GM18909 (cell line): Measurements from ENCODE around the gene RNF168.
"Not testable (repeated sequence)": the region's sequence is repeated elsewhere in the genome, so short reads cannot be mapped to it uniquely, and the experiment has no call there.

ENCODE experiments used
- ATAC-seq: cut with Tn5 transposase; IDR thresholded peaks from one replicate; pipeline ENCODE4 v1.9.1; 2021; ENCODE audit warnings: mild to moderate bottlenecking; ENCODE audit not compliant: unreplicated experiment, poor library complexity

The RNF168 gene

DNA sequence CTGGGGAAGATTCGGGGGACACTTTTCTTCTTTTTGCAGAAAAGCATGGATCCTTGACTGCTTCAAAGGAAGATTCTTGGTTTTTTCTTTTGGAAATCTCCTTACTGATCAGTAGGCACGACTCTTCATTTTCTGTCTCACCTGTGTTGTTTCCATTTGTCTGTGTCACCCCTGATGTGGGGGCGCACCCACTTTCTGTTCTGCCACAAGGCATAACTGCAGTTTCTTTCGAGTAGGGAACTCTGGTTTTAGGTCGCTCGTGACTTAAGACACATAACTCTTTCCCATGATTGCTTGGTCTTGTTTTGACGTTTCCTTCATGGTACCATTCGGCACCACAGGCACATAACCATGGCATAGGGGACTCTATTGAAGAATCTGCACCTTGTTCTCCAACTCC lies 31.3 kb downstream of the RNF168 start:
- ATAC-seq = no peak

DNA sequence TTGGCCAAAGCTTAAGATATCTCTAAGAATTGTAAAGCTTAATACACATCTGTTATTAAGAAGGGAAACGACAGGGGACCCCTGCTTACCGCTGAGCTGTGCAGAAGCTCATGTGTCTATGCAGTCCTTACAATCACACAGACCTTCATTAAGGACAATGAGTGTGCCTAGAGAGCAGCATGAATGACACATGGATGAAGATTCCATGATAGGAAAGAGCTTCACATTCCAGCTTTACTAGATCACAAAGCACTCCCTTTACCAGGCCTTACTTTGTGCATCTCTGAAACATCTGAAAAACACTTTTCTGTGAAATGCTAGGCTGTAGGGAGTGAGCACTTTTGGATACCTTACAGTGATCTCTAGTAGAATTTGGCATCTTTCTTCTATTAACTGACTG lies 32.0 kb downstream of the RNF168 start:
- ATAC-seq = no peak

DNA sequence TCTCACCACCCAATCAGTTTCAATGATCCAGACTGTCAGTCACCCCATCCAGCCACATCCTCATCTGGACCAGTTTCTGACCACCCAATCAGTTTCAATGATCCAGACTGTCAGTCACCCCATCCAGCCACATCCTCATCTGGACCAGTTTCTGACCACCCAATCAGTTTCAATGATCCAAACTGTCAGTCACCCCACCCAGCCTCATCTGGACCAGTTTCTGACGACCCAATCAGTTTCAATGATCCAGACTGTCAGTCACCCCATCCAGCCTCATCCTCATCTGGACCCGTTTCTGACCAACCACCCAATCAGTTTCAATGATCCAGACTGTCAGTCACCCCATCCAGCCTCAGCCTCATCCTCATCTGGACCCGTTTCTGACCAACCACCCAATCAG lies 33.4 kb downstream of the RNF168 start:
- ATAC-seq = not testable (repeated sequence)

DNA sequence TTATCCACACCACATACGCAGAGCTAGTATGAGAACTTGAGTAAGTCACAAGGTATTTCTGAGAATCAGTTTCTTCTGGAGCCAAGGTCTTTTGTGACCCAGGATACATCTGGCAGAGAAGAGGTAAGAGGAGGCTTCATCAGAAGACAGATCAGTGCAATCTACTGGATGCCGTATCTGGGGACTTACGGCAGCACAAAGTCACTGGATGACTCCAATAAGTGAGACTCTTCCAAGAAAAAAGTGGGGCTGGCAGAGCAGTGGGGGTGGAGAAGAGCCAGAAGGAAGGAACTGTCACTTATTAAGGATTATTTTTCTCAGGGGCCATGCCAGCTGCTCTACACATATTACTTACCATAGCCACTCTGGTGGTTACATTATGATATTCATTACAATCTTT lies 39.8 kb downstream of the RNF168 start:
- ATAC-seq = no peak

DNA sequence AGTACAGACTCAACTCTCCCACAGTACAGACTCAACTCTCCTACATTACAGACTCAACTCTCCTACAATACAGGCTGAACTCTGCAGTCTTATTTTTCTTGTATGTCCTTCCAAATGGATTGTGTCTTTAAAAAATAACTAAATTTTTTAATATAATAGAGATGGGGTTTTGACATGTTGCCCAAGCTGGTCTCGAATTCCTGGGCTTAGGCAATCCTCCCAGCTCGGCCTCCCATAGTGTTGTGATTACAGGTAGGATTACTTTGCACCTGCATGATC lies 40.2 kb downstream of the RNF168 start:
- no peak for ATAC-seq

- ATAC-seq = not testable (repeated sequence)
Measured at GRCh38 chr3:196462680-196463477, 40.7 kb downstream of the RNF168 start.

DNA sequence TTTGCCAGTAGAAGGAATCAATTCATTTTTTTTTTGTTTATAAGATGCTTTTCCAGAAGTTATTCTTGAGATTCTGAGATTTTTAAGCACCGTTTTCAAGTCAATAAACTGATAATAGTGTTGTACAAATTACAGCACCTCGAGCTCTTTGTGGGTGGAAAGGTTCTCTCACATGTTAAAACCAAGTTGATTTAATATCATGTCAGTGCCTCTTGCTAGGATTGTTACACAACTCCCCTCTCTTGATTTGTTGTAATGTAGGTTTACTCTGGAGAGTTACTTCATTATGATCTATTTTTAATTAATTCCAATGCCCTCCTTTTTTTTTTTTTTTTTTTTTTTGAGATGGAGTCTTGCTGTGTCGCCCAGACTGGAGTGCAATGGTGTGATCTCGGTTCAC lies 45.5 kb downstream of the RNF168 start:
- ATAC-seq = no peak

DNA sequence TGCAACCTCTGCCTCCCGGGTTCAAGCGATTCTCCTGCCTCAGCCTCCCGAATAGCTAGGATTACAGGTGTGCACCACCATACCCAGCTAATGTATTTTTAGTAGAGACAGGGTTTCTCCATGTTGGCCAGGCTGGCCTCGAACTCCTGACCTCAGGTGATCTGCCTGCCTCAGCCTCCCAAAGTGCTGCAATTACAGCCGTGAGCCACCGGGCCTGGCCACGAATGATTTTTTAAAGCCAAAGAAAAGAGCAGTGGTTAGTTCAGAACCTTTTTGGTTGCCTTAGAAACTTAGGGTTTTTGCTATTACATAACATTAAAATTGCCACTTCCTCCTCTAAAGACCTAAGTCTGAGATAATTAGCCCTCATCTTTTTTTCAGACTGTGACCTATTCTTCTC lies 46.1 kb downstream of the RNF168 start:
- not testable (repeated sequence) for ATAC-seq

DNA sequence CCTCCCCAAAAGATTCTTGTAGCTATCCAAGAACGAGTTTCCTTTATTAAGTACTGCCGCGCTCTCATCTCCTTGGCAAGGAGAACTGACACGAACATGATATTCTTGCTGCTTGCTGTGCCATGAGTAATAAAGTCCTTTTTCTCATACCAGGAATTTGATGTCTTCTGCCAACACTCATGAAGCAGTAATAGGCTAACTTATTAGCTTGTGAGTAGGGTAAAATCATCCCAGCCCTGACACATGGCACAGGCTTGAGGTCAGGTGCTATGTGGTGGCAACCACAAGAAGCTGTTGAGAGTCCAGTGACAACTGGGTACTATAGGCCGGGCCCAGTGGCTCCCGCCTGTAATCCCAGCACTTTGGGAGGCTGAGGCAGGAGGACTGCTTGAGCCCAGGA lies 48.6 kb downstream of the RNF168 start:
- ATAC-seq = no peak

DNA sequence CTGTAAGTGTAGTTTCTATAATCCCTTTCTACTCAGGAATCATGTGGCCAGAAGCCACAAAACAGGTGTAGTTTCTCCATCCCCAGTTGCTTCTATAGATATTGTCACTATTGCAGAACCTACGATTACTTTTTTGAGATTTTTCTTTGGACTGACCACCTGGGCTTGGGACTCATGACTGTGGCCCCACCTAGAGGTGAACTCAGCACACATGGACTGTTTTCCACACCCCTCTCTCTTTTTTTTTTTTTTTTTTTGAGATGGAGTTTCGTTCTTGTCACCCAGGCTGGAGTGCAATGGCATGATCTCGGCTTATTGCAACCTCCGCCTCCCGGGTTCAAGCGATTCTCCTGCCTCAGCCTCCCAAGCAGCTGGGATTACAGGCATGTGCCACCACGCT lies 58.2 kb downstream of the RNF168 start:
- not testable (repeated sequence) for ATAC-seq

- ATAC-seq = no peak
Measured at GRCh38 chr3:196444500-196444894, 59.1 kb downstream of the RNF168 start.

DNA sequence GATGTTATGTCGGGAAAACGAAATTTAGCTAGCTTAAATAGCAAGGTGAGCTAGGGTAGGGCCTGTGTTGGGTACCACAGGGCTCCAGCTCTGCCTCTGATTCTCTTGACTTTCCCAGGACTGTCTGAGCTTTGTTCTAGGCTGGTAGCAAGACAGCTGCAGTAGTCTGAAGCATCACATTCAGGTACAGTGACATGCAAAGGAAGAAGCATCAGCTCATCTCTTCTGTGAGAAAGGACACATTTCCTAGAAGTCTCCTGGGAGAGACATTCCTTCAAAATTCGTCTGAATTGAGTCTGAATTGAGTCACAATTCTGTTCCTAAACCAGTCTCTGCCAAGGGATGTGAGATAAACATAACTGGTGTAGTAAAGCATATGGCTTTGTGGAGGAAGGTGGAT lies 62.9 kb downstream of the RNF168 start:
- ATAC-seq = no peak

GRCh38 chr3:196440041-196440537 lies 63.5 kb downstream of the RNF168 start:
- ATAC-seq = no peak

- peak; percentile 82 for ATAC-seq
Measured at GRCh38 chr3:196432137-196432879, 71.3 kb downstream of the RNF168 start, which contains the start of gene UBXN7. UBXN7 (minus strand) TSS chr3:196432427; CDS start chr3:196432399, 28 bp downstream.

DNA sequence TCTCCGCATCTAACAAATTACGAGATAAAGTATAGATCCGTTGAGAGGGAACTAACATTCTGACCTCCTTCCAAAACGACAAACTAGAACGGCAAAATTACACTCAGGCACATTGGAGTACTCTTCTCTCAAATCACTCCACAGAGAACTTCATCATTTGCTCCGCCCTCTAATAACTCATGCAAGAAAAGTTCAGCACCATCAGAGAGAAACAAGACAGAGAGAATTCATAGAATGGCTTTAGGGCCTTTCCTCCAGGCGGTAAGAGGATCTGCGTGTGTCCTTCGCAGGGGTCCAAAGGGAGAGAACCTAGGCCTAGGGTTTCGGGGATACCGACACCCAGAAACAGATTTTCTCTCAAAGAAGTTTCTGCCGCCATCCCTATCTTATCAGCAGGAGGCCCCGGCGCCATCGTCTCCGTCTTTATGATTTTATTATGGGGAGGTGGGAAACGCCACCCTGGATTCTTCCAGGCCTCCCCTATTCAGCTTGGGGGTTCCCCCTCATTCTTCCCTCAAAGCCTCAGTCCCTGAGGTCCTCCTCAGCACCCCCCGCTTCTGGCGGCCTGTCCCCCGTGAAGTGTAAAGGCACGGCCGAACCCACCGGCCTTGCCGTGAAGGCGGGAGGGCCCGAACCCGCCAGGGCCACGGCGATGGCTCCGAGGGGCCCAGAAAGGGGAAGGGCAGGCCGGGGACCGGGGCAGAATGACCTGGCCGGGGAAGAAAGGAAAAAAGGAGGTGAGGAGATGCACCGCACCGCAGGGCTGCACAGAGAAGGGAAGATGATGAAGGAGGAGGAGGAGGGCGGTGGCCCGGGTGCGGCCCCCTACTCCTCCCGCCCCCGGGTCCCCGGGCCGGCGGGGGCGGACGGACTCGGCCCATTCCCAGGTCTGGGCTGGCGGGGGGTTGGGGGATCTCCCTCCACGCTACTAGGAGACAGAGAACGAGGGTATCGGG lies 72.1 kb downstream of the RNF168 start:
- ATAC-seq = peak; percentile 31

- no peak for ATAC-seq
Measured at GRCh38 chr3:196428041-196428440, 75.5 kb downstream of the RNF168 start.

DNA sequence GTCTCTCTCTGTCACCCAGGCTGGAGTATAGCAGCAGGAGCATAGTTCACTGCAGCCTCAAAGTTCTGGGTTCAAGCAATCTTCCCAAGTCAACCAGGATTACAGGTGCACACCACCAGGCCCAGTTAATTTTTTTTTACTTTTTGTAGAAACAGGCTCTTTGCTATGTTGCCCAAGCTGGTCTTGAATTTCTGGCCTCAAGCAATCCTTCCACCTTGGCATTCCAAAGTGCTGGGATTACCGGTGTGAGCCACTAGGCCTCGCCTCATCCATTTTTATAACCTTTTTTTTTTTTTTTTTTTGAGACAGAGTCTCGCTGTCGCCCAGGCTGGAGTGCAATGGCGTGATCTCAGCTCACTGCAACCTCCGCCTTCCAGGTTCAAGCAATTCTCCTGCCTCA lies 79.1 kb downstream of the RNF168 start:
- not testable (repeated sequence) for ATAC-seq

- no peak for ATAC-seq
Measured at GRCh38 chr3:196423044-196423781, 80.4 kb downstream of the RNF168 start.

GRCh38 chr3:196421668-196422067 lies 81.9 kb downstream of the RNF168 start:
- ATAC-seq = not testable (repeated sequence)

GRCh38 chr3:196419386-196419785 lies 84.2 kb downstream of the RNF168 start:
- no peak for ATAC-seq
